GM11168 (cell line): ENCODE measurements around the gene ZNF772.

Experiments used
- in situ Hi-C: fragments of 300-500 bp; cut with MboI; formaldehyde crosslinking; loops from one replicate; pipeline ENCODE4 v1.12.0; 2022; ENCODE audit warnings: low sequenced_read_pairs; ENCODE audit not compliant: unreplicated experiment

The ZNF772 gene

DNA sequence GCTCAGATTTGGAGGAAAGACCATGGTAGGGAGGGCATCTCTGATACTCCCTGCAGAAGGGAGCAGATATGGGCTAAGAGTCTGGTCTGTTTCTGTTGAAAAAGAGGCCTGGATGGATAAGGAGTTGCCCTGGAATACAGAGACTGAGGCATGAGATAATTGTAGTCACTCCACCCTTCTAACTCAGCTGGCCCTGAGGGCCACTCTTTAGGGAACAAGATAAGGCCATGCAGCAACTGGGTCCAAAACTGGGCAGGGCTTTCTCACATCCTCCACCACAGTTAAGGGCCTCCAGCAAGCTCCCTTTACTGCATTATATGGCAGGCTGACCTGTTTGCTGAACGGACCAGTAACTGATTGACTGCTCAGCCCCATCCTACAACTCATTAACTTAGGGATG lies 40.9 kb downstream of the ZNF772 start:
- in situ Hi-C loops: no loop called here

DNA sequence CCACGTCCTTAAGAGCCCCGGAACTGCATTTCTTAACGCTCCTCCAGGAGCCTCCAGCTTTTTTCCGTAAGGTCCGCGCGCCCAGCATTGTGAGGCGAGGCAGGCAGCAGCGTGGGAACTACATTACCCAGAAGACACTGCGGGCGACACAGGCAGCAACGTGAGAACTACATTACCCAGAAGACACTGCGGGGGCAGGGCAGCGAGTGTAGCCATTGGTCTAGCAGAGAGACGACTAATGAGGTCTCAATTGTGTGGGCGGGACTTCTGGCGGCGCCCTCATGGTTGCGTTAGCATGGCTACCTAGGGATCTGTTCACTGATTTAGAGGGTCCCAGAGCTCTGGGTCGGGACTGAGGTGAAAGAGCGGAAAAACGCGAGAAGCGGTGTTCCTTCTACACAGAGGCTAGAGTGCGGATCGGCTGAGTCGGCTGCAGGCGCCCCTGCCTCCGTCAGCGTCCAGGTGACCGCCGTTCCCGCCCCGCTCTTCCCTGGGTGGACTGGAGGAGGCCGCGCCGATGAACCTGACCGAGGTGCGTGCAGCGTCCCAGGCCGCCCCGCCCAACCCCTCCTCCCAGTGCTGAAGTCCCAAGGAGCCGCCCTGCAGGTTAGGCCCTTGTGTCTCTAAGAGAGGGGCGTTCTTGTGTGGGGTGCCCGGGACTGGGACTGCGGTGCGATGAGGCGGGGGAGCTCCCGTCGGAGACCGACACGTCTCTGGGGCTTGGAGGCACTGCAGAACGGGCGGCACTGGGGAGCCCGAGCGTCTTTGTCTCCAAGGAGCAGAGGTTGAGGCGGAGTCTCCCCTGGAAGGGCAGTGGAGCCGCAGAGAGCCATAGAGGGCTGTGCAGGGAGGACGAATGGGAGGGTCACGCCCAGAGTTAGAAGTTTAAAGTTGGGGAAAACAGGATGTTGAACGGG lies 42.0 kb downstream of the ZNF772 start, which contains the start of gene ZNF749:
ZNF749 (plus strand) TSS at position 264 of the 917 bp plus-strand sequence; CDS start at position 518, 254 bp downstream.
- in situ Hi-C loops: no loop called here

DNA sequence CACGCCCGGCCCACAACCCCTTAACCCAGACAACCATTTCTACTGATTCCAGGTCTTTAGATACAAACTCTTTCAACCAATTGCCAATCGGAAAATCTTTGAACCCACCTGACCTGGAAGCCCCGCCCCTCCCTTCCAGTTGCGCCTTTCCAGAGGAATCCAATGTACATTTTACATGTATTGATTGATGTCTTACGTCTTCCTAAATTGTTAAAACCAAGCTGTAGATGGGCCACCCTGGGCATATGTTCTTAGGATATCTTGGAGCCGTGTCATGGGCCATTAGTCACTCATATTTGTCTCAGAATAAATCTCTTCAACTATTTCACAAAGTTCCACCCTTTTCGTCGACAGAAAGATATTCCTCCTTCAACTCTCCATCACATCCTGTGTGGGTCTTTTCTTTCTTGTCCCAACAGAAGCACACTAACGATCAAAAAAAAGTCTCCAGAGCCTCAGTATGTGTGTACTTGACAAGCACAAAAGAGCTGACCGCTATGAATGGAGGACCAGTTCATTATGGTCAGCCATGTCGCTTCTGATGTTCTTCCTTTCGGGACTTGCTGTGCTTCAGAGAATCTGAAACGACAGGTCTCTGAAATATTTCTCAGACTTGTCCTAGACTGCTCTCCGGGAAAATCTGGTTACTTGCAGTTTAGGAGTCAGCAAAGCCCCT lies 42.8 kb downstream of the ZNF772 start:
- in situ Hi-C loops: no loop called here

DNA sequence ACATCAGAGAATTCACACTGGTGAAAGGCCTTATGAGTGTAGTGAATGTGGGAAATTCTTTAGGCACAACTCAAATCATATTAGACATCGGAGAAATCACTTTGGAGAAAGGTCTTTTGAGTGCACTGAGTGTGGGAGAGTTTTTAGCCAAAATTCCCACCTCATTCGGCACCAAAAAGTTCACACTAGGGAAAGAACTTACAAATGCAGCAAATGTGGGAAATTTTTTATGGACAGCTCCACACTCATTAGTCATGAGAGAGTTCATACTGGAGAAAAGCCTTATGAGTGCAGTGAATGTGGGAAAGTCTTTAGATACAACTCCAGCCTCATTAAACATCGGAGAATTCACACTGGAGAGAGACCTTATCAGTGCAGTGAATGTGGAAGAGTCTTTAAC lies 56.3 kb downstream of the ZNF772 start:
- in situ Hi-C loops: no loop called here

DNA sequence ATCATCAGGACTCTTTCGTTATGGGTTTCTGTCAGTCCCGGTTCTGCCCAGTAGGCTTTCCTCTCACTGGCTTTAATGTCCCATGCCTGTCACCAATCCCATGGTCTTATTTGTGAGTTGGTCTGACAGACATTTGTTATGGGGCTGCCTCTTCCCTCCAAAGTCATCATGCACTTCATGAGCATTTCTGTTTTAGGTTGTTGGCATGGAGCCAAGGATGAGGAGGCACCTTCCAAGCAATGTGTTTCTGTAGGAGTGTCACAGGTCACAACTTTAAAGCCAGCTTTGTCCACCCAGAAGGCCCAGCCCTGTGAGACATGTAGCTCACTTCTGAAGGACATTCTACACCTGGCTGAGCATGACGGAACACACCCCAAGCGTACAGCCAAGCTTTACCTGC lies 57.9 kb downstream of the ZNF772 start:
- in situ Hi-C loops: no loop called here
